Thyroid gland (tissue), 4 donors: Measurements from ENCODE around the gene PAFAH2. TPM values are rescaled to one million over a fixed set of nuclear protein-coding genes. Genes with fewer than 3 reads are reported as not detected.

ENCODE experiments used
- DNase-seq, 2 donors: peaks; one replicate each; pipeline ENCODE4 v3.0.0-alpha.2; 2019
- H3K27ac ChIP-seq, 3 donors: fragments of 200-600 bp; sonication (generic); 1 replicate in 2 of 3; 2 replicates in 1 of 3; pipeline ENCODE4 v1.5.1; 2016 to 2019; ENCODE audit warnings: mild to moderate bottlenecking in 1 of 3, moderate library complexity in 1 of 3
- H3K27me3 ChIP-seq: fragments of 200-600 bp; sonication (generic); one replicate; pipeline ENCODE4 v1.5.1; 2019
- H3K36me3 ChIP-seq, 2 donors: fragments of 200-600 bp; sonication (generic); one replicate each; pipeline ENCODE4 v1.5.1; 2016 to 2019
- H3K4me1 ChIP-seq, 2 donors: fragments of 200-600 bp; sonication (generic); one replicate each; pipeline ENCODE4 v1.5.1; 2017 to 2019
- H3K4me3 ChIP-seq, 3 donors: fragments of 200-600 bp; sonication (generic); replicated peaks in 1 of 3; 1 replicate in 2 of 3; 2 replicates in 1 of 3; pipeline ENCODE4 v1.5.1; 2016; ENCODE audit warnings: mild to moderate bottlenecking in 1 of 3
- H3K9me3 ChIP-seq: fragments of 200-600 bp; sonication (generic); one replicate; pipeline ENCODE4 v1.5.1; 2017
- CTCF ChIP-seq, 6 experiments: fragments of 200-600 bp in 3 of 6; fragments of 450-650 bp in 3 of 6; sonication (generic) in 3 of 6; IDR thresholded peaks; one replicate each; pipeline ENCODE4 v1.5.1; 2016 to 2019; ENCODE audit warnings: antibody characterized with exemption in 6 of 6, mild to moderate bottlenecking in 2 of 6, inconsistent platforms in 1 of 6, moderate library complexity in 1 of 6
- POLR2A ChIP-seq, 2 donors: fragments of 450-650 bp; IDR thresholded peaks; one replicate each; pipeline ENCODE4 v1.6.1; 2017; ENCODE audit warnings: antibody characterized with exemption in 2 of 2, mild to moderate bottlenecking in 2 of 2, moderate library complexity in 1 of 2
- WGBS, 2 donors: methylation state at CpG; one replicate each; pipeline ENCODE4 v1.1.5; 2017; 5-methylcytosine and 5-hydroxymethylcytosine counted together
- intact Hi-C: fragments of 100-400 bp; cut with DNase I; formaldehyde crosslinking; loops from one replicate; pipeline ENCODE4 v1.15.1; 2023
- total RNA-seq, 4 donors: library from RNA; depleted of rRNA; stranded (reverse); fragments of >200 nt; gene quantifications; one replicate each; pipeline ENCODE4 v1.2.3, GENCODE V29; 2016

Gene PAFAH2
- total RNA-seq, 4 donors from 2014 or later = 22.5 to 35.4 (median 30.7) TPM

GRCh38 chr1:26005434-26006105 lies 7.7 kb upstream of the PAFAH2 start:
- Histone ChIP-seq H3K9me3 (no peaks in the 10 kb centered on the region), H3K4me1 (peaks cover 0 to 10% of the 10 kb centered on the region in 2 donors), H3K36me3 (no peaks in the 10 kb centered on the region), H3K4me3 (no peak overlapping the region), H3K27me3 (no peaks in the 10 kb centered on the region), H3K27ac (no peak overlapping the region)
- intact Hi-C loops = no loop called here
- WGBS, 2 donors = 66 to 68% methylated on average over 4 of the region's 4 CpGs
- no peak for DNase-seq
- no peak for TF ChIP-seq CTCF (IDR thresholded peaks at IDR 0.05)

GRCh38 chr1:26003756-26004155 lies 5.9 kb upstream of the PAFAH2 start:
- DNase-seq = peak; percentile 59 to 66
- Histone ChIP-seq H3K27me3 (no peaks in the 10 kb centered on the region), H3K36me3 (no peaks in the 10 kb centered on the region), H3K4me3 (no peak overlapping the region), H3K9me3 (no peaks in the 10 kb centered on the region), H3K4me1 (peaks cover 0 to 10% of the 10 kb centered on the region in 2 donors), H3K27ac (no peak overlapping the region)
- intact Hi-C loops = loop anchor here (5.0 kb wide), 1 partner anchor 106 kb away; no protein-coding TSS in a partner anchor
- TF ChIP-seq CTCF (IDR thresholded peaks at IDR 0.05) (no peak), POLR2A (IDR thresholded peaks at IDR 0.05) (no peak)
- WGBS, 2 donors = 26 to 46% methylated on average over 2 of the region's 2 CpGs

- no peak overlapping the region for H3K27ac ChIP-seq
- no peak for TF ChIP-seq POLR2A (IDR thresholded peaks at IDR 0.05)
- TF ChIP-seq CTCF (IDR thresholded peaks at IDR 0.05) = no peak
- DNase-seq = no peak
- H3K4me3 ChIP-seq = no peak overlapping the region
- intact Hi-C loops = loop anchor here (5.0 kb wide), 1 partner anchor 106 kb away; no protein-coding TSS in a partner anchor
- peaks cover 3 to 14% of the 10 kb centered on the region in 2 donors for H3K4me1 ChIP-seq
- H3K27me3 ChIP-seq = no peaks in the 10 kb centered on the region
- no peaks in the 10 kb centered on the region for H3K36me3 ChIP-seq
- WGBS, 2 donors = 85% methylated on average over 4 of the region's 4 CpGs
- no peaks in the 10 kb centered on the region for H3K9me3 ChIP-seq
Observed at GRCh38 chr1:26003262-26003661, 5.4 kb upstream of the PAFAH2 start.

- H3K27ac ChIP-seq = no peak overlapping the region
- no peak overlapping the region for H3K4me3 ChIP-seq
- 83 to 87% methylated on average over 18 of the region's 18 CpGs for WGBS, 2 donors
- DNase-seq = no peak
- H3K27me3 ChIP-seq = no peaks in the 10 kb centered on the region
- H3K36me3 ChIP-seq = no peaks in the 10 kb centered on the region
- TF ChIP-seq CTCF (IDR thresholded peaks at IDR 0.05) (no peak), POLR2A (IDR thresholded peaks at IDR 0.05) (no peak)
- intact Hi-C loops = loop anchor here (5.0 kb wide), 1 partner anchor 92 kb away; the partner anchor contains the start of gene STMN1
- H3K4me1 ChIP-seq = peaks cover 9 to 23% of the 10 kb centered on the region in 2 donors
- H3K9me3 ChIP-seq = no peaks in the 10 kb centered on the region
Observed at GRCh38 chr1:25999041-25999800, 1.4 kb upstream of the PAFAH2 start.
